ENCODE data around the gene PCBP3. TPM values are rescaled to one million over a fixed set of nuclear protein-coding genes. Genes with fewer than 3 reads are reported as not detected.

The PCBP3 gene
- total and polyA plus RNA-seq, 2 donors (not counting 3 experiments of a cell fraction or from before 2014, with no cell fraction given), result 0.06 to 1.1 TPM

GRCh38 chr21:45622416-45623097, 21.0 kb upstream of the PCBP3 start:
- intact Hi-C loops (cut with micrococcal nuclease) (no loop called here), dilution Hi-C loops (cut with MboI; ENCODE audit: extremely low pct_ligation_motif_present, low sequenced_read_pairs) (no loop called here)
- Histone ChIP-seq H3K36me3 (ENCODE audit: control insufficient read depth in 2 of 2, extremely low read depth in 1 of 2, insufficient read depth in 2 of 2, low read length in 2 of 2) (no peaks in the 10 kb centered on the region), H3K9me3 (replicated peaks; ENCODE audit: control insufficient read depth, insufficient read depth, low read length) (no peaks in the 10 kb centered on the region), H3K27me3 (ENCODE audit: control insufficient read depth in 2 of 2, insufficient read depth in 2 of 2, low read length in 2 of 2) (peaks cover 0 to 3% of the 10 kb centered on the region in 2 experiments), H3K4me1 (ENCODE audit: control insufficient read depth, extremely low read depth, insufficient read depth, low read length) (no peaks in the 10 kb centered on the region), H2AFZ (ENCODE audit: low read depth, low read length) (no peak overlapping the region), H3K4me3 (replicated peaks in 1 of 3; ENCODE audit: insufficient read depth in 1 of 3, low read depth in 1 of 3, low read length in 3 of 3) (no peak overlapping the region), H3K9ac (replicated peaks; ENCODE audit: extremely low read depth, insufficient read depth, low read length) (no peak overlapping the region), H3K9me1 (replicated peaks; ENCODE audit: control insufficient read depth, extremely low read depth, insufficient read depth, low read length) (no peaks in the 10 kb centered on the region), H3K27ac (ENCODE audit: insufficient read depth, low read depth, low read length) (no peak overlapping the region), H4K20me1 (replicated peaks; ENCODE audit: control insufficient read depth, extremely low read depth, insufficient read depth, low read length) (no peaks in the 10 kb centered on the region), H3K4me2 (ENCODE audit: insufficient read depth, low read length) (no peak overlapping the region), H3K79me2 (ENCODE audit: control insufficient read depth, insufficient read depth, low read length) (no peaks in the 10 kb centered on the region)
- TF ChIP-seq EZH2 (IDR thresholded peaks at IDR 0.05; ENCODE audit: borderline replicate concordance, low read depth, low read length, severe bottlenecking) (no peak), FOS (IDR thresholded peaks at IDR 0.05; ENCODE audit: borderline replicate concordance, insufficient read depth, low read length) (no peak), GATA2 (IDR thresholded peaks at IDR 0.05; ENCODE audit: insufficient read depth, insufficient read length, low read depth, low read length) (no peak), POLR2A (IDR thresholded peaks at IDR 0.05; ENCODE audit: low read depth, low read length) (no peak), MYC (IDR thresholded peaks at IDR 0.05; ENCODE audit: low read depth, low read length) (no peak), JUN (IDR thresholded peaks at IDR 0.05; ENCODE audit: borderline replicate concordance, insufficient read depth, insufficient read length, low read depth) (no peak), MAX (IDR thresholded peaks at IDR 0.05; ENCODE audit: insufficient read depth, insufficient read length) (no peak), POLR2AphosphoS5 (IDR thresholded peaks at IDR 0.05; ENCODE audit: insufficient read depth, low read depth, low read length) (no peak)
- TF ChIP-seq, protein P1, sequence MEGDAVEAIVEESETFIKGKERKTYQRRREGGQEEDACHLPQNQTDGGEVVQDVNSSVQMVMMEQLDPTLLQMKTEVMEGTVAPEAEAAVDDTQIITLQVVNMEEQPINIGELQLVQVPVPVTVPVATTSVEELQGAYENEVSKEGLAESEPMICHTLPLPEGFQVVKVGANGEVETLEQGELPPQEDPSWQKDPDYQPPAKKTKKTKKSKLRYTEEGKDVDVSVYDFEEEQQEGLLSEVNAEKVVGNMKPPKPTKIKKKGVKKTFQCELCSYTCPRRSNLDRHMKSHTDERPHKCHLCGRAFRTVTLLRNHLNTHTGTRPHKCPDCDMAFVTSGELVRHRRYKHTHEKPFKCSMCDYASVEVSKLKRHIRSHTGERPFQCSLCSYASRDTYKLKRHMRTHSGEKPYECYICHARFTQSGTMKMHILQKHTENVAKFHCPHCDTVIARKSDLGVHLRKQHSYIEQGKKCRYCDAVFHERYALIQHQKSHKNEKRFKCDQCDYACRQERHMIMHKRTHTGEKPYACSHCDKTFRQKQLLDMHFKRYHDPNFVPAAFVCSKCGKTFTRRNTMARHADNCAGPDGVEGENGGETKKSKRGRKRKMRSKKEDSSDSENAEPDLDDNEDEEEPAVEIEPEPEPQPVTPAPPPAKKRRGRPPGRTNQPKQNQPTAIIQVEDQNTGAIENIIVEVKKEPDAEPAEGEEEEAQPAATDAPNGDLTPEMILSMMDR (IDR thresholded peaks at IDR 0.05; ENCODE audit: extremely low read depth in 1 of 2, insufficient read depth in 1 of 2, low read depth in 1 of 2, low read length in 2 of 2), result no peak
- no TSS peak for BruUV-seq (replicated peaks)
- no peak for FAIRE-seq
- no peak for DNase-seq (ENCODE audit: low read depth, low spot score)
- ChIA-PET POLR2A (no interaction called here), CTCF (no interaction called here)

All from endothelial cell of umbilical vein (primary cell).